Esophagus muscularis mucosa (tissue), 4 donors: Measurements from ENCODE around the gene RELCH.

Experiments
- EP300 ChIP-seq: sonication (generic); formaldehyde crosslinking; IDR thresholded peaks from one replicate; pipeline ENCODE4 v1.6.1; 2017; ENCODE audit warnings: antibody characterized with exemption
- POLR2A ChIP-seq: fragments of 450-650 bp; IDR thresholded peaks from one replicate; pipeline ENCODE4 v1.6.1; 2017; ENCODE audit warnings: antibody characterized with exemption, moderate library complexity, mild to moderate bottlenecking, low read depth
- POLR2AphosphoS5 ChIP-seq, 2 donors: sonication (generic); formaldehyde crosslinking; IDR thresholded peaks; one replicate each; pipeline ENCODE4 v1.6.1; 2017; ENCODE audit warnings: antibody characterized with exemption in 2 of 2
- TF ChIP-seq, protein P1 (sequence below), 3 experiments: fragments of 200-600 bp in 2 of 3; fragments of 450-650 bp in 1 of 3; sonication (generic) in 2 of 3; IDR thresholded peaks; one replicate each; pipeline ENCODE4 v1.5.1; 2017 to 2019; ENCODE audit warnings: antibody characterized with exemption in 3 of 3, mild to moderate bottlenecking in 2 of 3, moderate library complexity in 1 of 3

DNA sequence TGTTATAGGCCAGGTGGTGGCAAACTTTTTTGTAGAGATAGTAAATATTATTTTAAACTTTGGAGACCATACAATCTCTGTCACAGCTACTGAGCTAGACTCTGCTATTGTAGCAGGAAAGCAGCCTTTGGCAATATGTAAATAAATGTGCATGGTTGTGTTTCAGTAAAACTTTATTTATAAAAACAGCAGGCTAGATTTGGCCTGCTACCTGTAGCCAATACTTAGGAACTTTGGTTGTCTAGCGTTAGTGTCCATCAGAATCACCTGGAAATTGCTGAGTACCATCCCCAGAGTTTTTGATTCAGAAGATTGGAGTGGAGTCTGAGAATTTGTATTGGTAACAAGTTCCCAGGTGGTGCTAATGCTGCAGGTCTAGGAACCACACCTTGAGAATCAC, 114.3 kb downstream of the RELCH start:
- TF ChIP-seq, protein P1, sequence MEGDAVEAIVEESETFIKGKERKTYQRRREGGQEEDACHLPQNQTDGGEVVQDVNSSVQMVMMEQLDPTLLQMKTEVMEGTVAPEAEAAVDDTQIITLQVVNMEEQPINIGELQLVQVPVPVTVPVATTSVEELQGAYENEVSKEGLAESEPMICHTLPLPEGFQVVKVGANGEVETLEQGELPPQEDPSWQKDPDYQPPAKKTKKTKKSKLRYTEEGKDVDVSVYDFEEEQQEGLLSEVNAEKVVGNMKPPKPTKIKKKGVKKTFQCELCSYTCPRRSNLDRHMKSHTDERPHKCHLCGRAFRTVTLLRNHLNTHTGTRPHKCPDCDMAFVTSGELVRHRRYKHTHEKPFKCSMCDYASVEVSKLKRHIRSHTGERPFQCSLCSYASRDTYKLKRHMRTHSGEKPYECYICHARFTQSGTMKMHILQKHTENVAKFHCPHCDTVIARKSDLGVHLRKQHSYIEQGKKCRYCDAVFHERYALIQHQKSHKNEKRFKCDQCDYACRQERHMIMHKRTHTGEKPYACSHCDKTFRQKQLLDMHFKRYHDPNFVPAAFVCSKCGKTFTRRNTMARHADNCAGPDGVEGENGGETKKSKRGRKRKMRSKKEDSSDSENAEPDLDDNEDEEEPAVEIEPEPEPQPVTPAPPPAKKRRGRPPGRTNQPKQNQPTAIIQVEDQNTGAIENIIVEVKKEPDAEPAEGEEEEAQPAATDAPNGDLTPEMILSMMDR (IDR thresholded peaks at IDR 0.05), result no peak
- TF ChIP-seq POLR2AphosphoS5 (IDR thresholded peaks at IDR 0.05) (no peak), POLR2A (no peak), EP300 (no peak)
